ENCODE measurements around the gene NQO2.
"Not testable (repeated sequence)": the region's sequence is repeated elsewhere in the genome, so short reads cannot be mapped to it uniquely, and the experiment has no call there.

The NQO2 gene

DNA sequence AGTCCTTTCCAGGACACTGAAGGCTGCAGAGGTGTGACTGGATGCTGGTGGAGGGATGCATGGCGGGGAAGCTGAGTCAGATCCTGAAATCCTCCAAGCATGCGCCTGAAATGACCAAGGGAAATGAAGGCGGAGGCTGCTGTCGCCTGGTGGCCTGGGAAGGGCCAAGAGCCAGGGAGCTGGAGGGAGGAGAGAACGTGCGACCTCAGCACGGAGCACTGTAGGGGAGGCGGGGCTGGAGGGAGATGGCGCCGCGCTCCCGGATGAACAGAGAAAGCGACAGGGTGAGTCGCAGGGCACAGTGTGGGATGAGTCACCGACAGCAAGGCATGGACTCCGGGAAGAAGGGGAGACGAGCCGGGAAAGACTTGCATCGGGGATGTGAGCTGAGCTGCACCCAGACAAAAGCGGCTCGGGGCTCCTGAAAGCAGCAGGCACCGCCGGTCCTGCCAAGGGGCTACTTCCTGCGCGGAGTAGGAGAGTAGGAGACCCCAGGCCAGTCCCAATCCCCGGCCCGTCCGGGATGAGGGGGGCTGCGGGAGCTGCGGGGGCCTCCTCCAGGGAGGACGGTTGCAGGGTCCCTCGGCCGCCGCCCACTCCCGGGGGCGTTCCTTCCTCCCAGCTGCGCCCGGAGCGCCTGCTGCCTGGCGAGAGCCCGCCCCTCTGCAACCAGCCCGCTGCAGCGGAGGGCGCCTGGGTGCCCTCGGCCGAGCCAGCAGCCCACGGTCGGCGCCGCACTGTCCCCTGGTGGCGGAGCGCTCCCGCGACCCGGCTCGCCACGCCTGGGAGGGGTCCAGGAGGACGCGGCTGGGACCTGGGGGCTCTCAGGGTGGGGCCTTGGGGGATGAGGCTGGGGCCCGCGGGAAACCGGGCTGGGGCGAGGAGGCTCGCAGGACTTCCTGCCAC is 11.0 kb upstream of the NQO2 start:
- H3K79me2 ChIP-seq (ENCODE audit: control insufficient read depth, insufficient read depth, low read length, unreplicated experiment), result no peaks in the 10 kb centered on the region
- no peaks in the 10 kb centered on the region for H3K36me3 ChIP-seq (ENCODE audit: insufficient read depth, low read length)
- H2AFZ ChIP-seq (ENCODE audit: low read length, unreplicated experiment), result peak overlapping the region; percentile 67
- peak overlapping the region; percentile 80 for H3K4me3 ChIP-seq (ENCODE audit: low read depth, low read length)
- peaks cover 26% of the 10 kb centered on the region for H3K4me1 ChIP-seq (ENCODE audit: control insufficient read depth, insufficient read depth, low read length, unreplicated experiment)
- H3K27me3 ChIP-seq (ENCODE audit: insufficient read depth, low read length), result no peaks in the 10 kb centered on the region
- H3K27ac ChIP-seq (ENCODE audit: low read depth, low read length), result peak overlapping the region; percentile 98

DNA sequence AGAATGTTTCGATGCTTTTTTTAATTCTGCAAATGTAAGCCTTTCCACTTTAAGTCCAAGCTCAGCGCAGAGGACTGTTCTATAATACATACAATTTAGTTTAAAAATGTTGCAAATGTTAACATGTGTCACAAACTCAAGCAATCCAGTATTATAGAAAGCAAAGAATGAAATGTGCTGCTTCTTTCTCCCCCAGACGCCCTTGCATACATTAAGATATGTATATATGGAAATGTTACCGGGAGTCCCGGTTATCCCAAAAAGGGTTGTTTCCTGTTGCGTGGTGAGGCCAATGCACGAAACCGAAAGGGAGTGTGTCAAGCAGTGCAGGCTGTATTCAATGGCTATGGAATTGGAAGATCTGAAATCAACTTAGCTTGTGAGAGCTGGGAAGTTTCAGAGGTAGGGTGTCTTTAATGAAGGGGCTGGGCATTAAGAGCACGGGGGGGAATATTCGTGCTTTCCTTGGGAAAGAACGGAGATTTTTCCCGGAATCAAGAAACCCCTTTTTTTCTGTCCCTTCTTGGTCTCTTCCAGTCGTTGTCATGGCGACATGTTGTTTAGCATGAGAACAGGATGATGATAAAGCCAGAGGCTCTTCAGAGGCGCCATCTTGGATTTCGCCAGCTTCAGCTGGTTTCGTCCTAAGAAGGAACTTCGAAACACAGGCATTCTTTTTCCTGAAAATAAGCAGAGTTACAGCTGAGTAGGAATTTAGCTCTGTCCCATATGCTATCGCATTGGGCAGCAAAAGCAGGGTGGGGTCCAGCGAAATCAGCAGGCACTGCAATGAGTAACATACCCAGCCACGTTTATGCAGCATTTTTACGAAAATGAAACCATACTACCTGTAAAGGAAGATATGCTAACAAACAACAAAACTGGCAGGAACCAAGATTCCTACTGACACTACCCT is 10.1 kb upstream of the NQO2 start:
- H3K36me3 ChIP-seq (ENCODE audit: insufficient read depth, low read length), result no peaks in the 10 kb centered on the region
- no peaks in the 10 kb centered on the region for H3K27me3 ChIP-seq (ENCODE audit: insufficient read depth, low read length)
- peak overlapping the region; percentile 53 for H2AFZ ChIP-seq (ENCODE audit: low read length, unreplicated experiment)
- H3K79me2 ChIP-seq (ENCODE audit: control insufficient read depth, insufficient read depth, low read length, unreplicated experiment), result no peaks in the 10 kb centered on the region
- H3K4me1 ChIP-seq (ENCODE audit: control insufficient read depth, insufficient read depth, low read length, unreplicated experiment), result peaks cover 26% of the 10 kb centered on the region
- peak overlapping the region; percentile 80 for H3K4me3 ChIP-seq (ENCODE audit: low read depth, low read length)
- H3K27ac ChIP-seq (ENCODE audit: low read depth, low read length), result peak overlapping the region; percentile 98

DNA sequence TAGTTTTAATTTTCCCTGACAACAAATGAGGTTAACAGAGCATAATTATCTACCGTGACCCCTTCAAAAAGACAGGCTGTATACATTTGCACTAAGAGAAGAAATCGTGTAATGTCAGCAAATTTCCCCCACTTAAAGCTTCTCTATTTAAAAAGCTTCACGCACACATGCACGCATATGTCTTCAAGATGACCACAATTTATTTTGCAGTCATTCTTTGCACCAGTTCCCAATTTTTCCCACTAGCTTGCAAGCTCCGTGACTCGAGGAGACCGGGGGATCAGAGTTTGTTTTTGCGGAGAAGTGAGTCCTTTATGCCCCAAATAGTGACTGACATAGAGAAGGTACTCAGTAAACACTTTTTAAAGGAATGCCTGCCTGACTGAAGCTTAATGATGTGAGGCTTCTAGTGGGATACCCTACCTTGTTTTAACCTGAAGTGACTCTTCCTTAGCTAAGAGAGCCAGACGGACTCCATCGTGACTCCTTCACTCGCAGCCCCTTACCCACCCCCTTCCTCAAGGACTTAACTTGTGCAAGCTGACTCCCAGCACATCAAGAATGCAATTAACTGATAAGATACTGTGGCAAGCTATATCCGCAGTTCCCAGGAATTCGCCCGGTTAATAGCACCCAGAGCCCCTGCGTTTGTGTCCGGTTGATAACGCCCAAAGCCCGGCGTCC is 9.3 kb upstream of the NQO2 start:
- peak overlapping the region; percentile 64 for H2AFZ ChIP-seq (ENCODE audit: low read length, unreplicated experiment)
- H3K79me2 ChIP-seq (ENCODE audit: control insufficient read depth, insufficient read depth, low read length, unreplicated experiment), result no peaks in the 10 kb centered on the region
- H3K4me3 ChIP-seq (ENCODE audit: low read depth, low read length), result peak overlapping the region; percentile 80
- no peaks in the 10 kb centered on the region for H3K36me3 ChIP-seq (ENCODE audit: insufficient read depth, low read length)
- H3K4me1 ChIP-seq (ENCODE audit: control insufficient read depth, insufficient read depth, low read length, unreplicated experiment), result peaks cover 26% of the 10 kb centered on the region
- H3K27me3 ChIP-seq (ENCODE audit: insufficient read depth, low read length), result no peaks in the 10 kb centered on the region
- H3K27ac ChIP-seq (ENCODE audit: low read depth, low read length), result peak overlapping the region; percentile 98

DNA sequence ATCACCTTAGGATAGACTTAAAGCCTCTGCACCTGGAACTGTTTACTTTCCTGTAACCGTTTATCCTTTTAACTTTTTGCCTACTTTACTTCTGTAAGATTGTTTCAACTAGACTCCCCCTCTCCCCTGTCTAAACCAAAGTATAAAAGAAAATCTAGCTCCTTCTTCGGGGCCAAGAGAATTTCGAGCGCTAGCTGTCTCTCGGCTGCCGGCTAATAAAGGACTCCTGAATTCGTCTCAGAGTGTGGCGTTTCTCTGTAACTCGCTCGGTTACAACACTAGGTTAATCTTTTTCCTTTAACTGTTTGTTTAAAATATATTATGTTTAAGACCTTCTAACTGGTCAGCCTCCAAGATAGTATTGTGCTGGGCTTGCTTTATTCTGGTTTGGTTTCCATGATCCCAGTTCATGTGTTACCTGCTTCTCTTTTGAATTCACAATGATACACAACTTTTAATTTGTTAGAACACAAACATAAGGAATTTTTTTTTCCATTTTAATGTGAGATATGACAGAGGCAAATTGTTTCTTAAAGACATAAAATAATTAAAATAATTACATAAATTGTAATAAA is 8.7 kb upstream of the NQO2 start:
- Histone ChIP-seq H3K36me3 (ENCODE audit: insufficient read depth, low read length) (no peaks in the 10 kb centered on the region), H2AFZ (ENCODE audit: low read length, unreplicated experiment) (peak overlapping the region; percentile 64), H3K27ac (ENCODE audit: low read depth, low read length) (peak overlapping the region; percentile 98), H3K27me3 (ENCODE audit: insufficient read depth, low read length) (no peaks in the 10 kb centered on the region), H3K4me3 (ENCODE audit: low read depth, low read length) (peak overlapping the region; percentile 80), H3K4me1 (ENCODE audit: control insufficient read depth, insufficient read depth, low read length, unreplicated experiment) (peaks cover 21% of the 10 kb centered on the region), H3K79me2 (ENCODE audit: control insufficient read depth, insufficient read depth, low read length, unreplicated experiment) (no peaks in the 10 kb centered on the region)

DNA sequence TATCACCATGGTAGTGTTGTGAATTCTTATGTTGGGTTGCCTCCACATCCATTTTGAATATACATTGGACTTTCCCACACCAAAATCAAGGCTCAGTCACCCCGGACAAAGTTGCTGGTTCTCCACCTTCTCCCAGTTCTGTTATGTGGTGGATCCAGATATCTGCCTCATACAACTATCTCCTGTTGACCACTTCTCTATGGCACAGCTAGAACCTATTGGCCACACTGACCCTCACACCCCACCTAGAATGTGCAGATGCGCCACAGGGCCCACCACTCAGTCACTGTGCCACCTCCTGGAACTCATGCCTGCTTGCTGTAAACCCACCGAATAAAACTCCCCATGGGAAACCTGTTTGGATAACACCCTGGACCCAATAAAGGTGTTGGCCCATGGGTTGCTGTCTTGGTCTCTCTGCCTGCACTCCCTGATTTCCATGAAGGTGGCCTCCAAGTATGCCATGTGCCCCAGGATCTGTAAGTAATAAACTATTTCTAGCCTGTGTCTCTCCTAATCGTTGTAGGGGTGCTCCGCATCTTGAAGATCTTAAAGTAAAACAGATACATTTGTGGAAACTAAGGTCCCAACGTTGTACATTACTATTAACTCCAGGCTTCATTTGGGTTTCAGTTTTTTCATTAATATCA is 7.2 kb upstream of the NQO2 start:
- Histone ChIP-seq H3K27ac (ENCODE audit: low read depth, low read length) (no peak overlapping the region), H3K36me3 (ENCODE audit: insufficient read depth, low read length) (no peaks in the 10 kb centered on the region), H3K4me1 (ENCODE audit: control insufficient read depth, insufficient read depth, low read length, unreplicated experiment) (peaks cover 7% of the 10 kb centered on the region), H3K27me3 (ENCODE audit: insufficient read depth, low read length) (no peaks in the 10 kb centered on the region), H2AFZ (ENCODE audit: low read length, unreplicated experiment) (no peak overlapping the region), H3K79me2 (ENCODE audit: control insufficient read depth, insufficient read depth, low read length, unreplicated experiment) (no peaks in the 10 kb centered on the region), H3K4me3 (ENCODE audit: low read depth, low read length) (no peak overlapping the region)

DNA sequence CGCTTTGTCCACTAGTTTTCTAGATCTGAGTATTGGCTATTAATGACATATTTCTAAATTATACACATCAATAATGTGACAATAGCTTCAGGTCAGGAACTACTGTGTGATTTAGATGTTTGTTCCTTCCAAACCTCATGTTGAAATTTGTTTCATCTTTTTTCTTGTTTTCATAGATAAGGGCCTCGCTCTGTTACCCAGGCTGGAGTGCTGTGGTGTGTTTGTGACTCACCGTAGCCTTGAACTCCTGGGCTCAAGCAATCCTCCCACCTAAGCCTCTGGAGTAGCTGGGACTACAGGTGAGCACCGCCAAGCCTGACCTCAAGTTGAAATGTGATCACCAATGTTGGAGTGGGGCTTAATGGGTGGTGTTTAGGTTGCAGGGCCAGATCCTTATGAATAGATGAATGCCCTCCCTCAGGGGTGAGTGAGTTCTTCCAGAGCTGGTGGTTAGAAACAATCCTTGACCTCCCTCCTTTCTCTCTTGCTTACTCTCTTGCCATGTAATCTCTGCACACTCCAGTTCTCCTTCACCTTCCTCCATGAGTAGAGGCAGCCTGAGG is 5.9 kb upstream of the NQO2 start:
- H3K4me1 ChIP-seq (ENCODE audit: control insufficient read depth, insufficient read depth, low read length, unreplicated experiment), result no peaks in the 10 kb centered on the region

DNA sequence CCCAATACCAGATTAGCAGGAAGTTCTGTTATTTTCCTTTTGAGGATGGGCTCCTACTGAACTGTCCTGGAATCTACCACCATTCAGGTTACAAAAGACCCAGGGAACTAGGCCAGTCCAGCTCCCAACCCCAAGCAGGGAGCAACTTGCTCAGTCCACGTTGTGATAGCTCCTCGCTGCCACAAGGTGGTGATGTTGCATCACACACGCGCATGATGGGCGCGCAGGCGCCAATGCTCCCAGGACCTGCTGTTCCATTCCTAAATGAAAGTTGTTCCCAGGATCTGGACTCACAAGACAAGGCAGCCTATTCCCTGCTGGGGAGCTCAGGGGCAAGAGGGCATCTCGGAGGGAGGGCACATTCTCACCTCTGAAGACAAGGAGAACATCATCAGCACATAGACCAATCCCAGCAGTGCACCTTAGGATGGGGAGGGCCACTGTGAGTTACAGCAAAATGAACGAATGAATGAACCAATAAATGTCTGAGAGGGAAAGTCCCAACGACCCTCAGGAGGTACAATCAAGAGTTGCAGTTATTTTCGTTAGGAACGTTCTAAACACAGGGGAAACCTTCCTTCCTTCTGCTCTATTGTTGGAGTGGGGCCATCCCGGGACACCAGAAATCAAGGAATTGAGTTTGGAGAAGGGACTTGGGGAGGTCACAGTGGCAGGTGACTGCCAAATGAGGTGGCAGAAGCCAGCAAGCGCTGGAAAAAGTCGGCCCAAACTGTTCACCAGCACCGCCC is 1.3 kb upstream of the NQO2 start:
- H3K36me3 ChIP-seq (ENCODE audit: insufficient read depth, low read length); H3K79me2 ChIP-seq (ENCODE audit: control insufficient read depth, insufficient read depth, low read length, unreplicated experiment); H3K4me1 ChIP-seq (ENCODE audit: control insufficient read depth, insufficient read depth, low read length, unreplicated experiment); H3K27me3 ChIP-seq (ENCODE audit: insufficient read depth, low read length): not testable (repeated sequence)
- Histone ChIP-seq H3K27ac (ENCODE audit: low read depth, low read length) (peak overlapping the region; percentile 71; the same call in 1 of the 2 replicates), H2AFZ (ENCODE audit: low read length, unreplicated experiment) (peak overlapping the region; percentile 63), H3K4me3 (ENCODE audit: low read depth, low read length) (peak overlapping the region; percentile 78)

More for the DNA sequence above, 5.9 kb upstream of the NQO2 start:
- H2AFZ ChIP-seq (ENCODE audit: low read length, unreplicated experiment), result no peak overlapping the region
- H3K36me3 ChIP-seq (ENCODE audit: insufficient read depth, low read length), result no peaks in the 10 kb centered on the region
- no peak overlapping the region for H3K27ac ChIP-seq (ENCODE audit: low read depth, low read length)
- H3K79me2 ChIP-seq (ENCODE audit: control insufficient read depth, insufficient read depth, low read length, unreplicated experiment), result no peaks in the 10 kb centered on the region
- no peak overlapping the region for H3K4me3 ChIP-seq (ENCODE audit: low read depth, low read length)
- H3K27me3 ChIP-seq (ENCODE audit: insufficient read depth, low read length), result no peaks in the 10 kb centered on the region

DNA sequence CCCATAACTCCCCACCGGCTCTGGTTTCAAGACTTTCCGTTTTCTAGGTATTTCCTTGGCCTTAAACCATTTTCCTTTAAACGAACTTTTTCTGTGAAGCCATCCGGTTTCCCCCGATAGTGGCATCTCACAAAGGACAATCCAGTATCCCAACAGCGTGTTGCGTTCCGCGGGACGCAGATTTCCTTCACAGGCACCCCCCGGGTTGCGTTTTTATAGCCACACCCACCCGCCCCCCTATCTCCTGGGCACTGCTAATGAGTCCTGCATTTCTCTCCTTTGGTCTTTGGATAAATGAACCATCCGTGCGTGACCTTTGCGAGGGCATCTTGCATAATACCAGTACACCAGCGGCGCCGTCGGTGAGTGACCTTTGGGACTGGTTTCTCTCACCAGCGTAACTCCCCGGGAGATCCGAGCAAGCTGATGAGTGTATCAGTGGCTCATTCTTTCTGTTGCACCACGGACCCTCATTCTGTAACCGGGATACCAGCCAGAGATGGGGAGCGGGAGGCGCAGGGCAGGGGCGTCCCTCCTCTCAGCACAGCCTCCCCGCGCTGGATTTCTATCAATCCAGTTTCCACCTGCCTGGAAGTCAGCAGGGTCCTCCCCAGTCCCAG is 586 bp upstream of the NQO2 start:
- Histone ChIP-seq H3K36me3 (ENCODE audit: insufficient read depth, low read length) (no peaks in the 10 kb centered on the region), H3K4me1 (ENCODE audit: control insufficient read depth, insufficient read depth, low read length, unreplicated experiment) (peaks cover 8% of the 10 kb centered on the region), H3K27me3 (ENCODE audit: insufficient read depth, low read length) (no peaks in the 10 kb centered on the region), H3K79me2 (ENCODE audit: control insufficient read depth, insufficient read depth, low read length, unreplicated experiment) (peaks cover 5% of the 10 kb centered on the region), H2AFZ (ENCODE audit: low read length, unreplicated experiment) (peak overlapping the region; percentile 63), H3K4me3 (ENCODE audit: low read depth, low read length) (peak overlapping the region; percentile 78), H3K27ac (ENCODE audit: low read depth, low read length) (peak overlapping the region; percentile 71)

Data from ACC112 (cell line).